ENCODE data around the gene TPGS2. TPM values are rescaled to one million over a fixed set of nuclear protein-coding genes. Genes with fewer than 3 reads are reported as not detected.
A peak's percentile ranks its signal among the peaks of the same experiment; 100 is the strongest.

TPGS2 gene
- total and polyA plus RNA-seq, 2 experiments from 2014 or later: 161 to 185 TPM

GRCh38 chr18:36759167-36759776, 69.5 kb downstream of the TPGS2 start:
- Histone ChIP-seq H3K4me1 (ENCODE audit: low read depth) (peaks cover 7% of the 10 kb centered on the region), H3K36me3 (peaks cover 41% of the 10 kb centered on the region), H3K4me3 (no peak overlapping the region), H3K27ac (peak overlapping the region; percentile 38), H3K9me3 (ENCODE audit: low read depth) (no peaks in the 10 kb centered on the region), H3K27me3 (no peaks in the 10 kb centered on the region)
- TF ChIP-seq CTCF (IDR thresholded peaks at IDR 0.05; ENCODE audit: low read depth, low read length): no peak
- DNase-seq (ENCODE audit: low read depth in 1 of 2, low spot score in 1 of 2): peak in 1 of 2 donors; percentile 10

- Histone ChIP-seq H3K27me3 (no peaks in the 10 kb centered on the region), H3K27ac (peak overlapping the region; percentile 38), H3K4me1 (ENCODE audit: low read depth) (peaks cover 7% of the 10 kb centered on the region), H3K36me3 (peaks cover 35% of the 10 kb centered on the region), H3K4me3 (no peak overlapping the region), H3K9me3 (ENCODE audit: low read depth) (no peaks in the 10 kb centered on the region)
- no peak for DNase-seq (ENCODE audit: low read depth in 1 of 2, low spot score in 1 of 2)
- TF ChIP-seq CTCF (IDR thresholded peaks at IDR 0.05; ENCODE audit: low read depth, low read length): no peak
Measured at GRCh38 chr18:36758623-36759022, 70.2 kb downstream of the TPGS2 start.

GRCh38 chr18:36757991-36758390, 70.8 kb downstream of the TPGS2 start:
- TF ChIP-seq CTCF (IDR thresholded peaks at IDR 0.05; ENCODE audit: low read depth, low read length): no peak
- Histone ChIP-seq H3K4me1 (ENCODE audit: low read depth) (peaks cover 14% of the 10 kb centered on the region), H3K27ac (peak overlapping the region; percentile 38)

GRCh38 chr18:36757081-36757480, 71.7 kb downstream of the TPGS2 start:
- peaks cover 18% of the 10 kb centered on the region for H3K4me1 ChIP-seq (ENCODE audit: low read depth)
- TF ChIP-seq CTCF (IDR thresholded peaks at IDR 0.05; ENCODE audit: low read depth, low read length): peak; percentile 63
- no peaks in the 10 kb centered on the region for H3K9me3 ChIP-seq (ENCODE audit: low read depth)
- no peaks in the 10 kb centered on the region for H3K27me3 ChIP-seq
- no peak overlapping the region for H3K4me3 ChIP-seq
- peaks cover 24% of the 10 kb centered on the region for H3K36me3 ChIP-seq
- H3K27ac ChIP-seq: no peak overlapping the region
- DNase-seq (ENCODE audit: low read depth in 1 of 2, low spot score in 1 of 2): peak; percentile 58 to 77

More at GRCh38 chr18:36757991-36758390, 70.8 kb downstream of the TPGS2 start:
- no peak for DNase-seq (ENCODE audit: low read depth in 1 of 2, low spot score in 1 of 2)
- no peaks in the 10 kb centered on the region for H3K27me3 ChIP-seq
- H3K9me3 ChIP-seq (ENCODE audit: low read depth): no peaks in the 10 kb centered on the region
- no peak overlapping the region for H3K4me3 ChIP-seq
- H3K36me3 ChIP-seq: peaks cover 32% of the 10 kb centered on the region

- no peak for TF ChIP-seq CTCF (IDR thresholded peaks at IDR 0.05; ENCODE audit: low read depth, low read length)
- Histone ChIP-seq H3K4me1 (ENCODE audit: low read depth) (peaks cover 18% of the 10 kb centered on the region), H3K9me3 (ENCODE audit: low read depth) (no peaks in the 10 kb centered on the region), H3K27ac (peak overlapping the region; percentile 34), H3K36me3 (peaks cover 16% of the 10 kb centered on the region), H3K4me3 (no peak overlapping the region), H3K27me3 (no peaks in the 10 kb centered on the region)
- peak in 1 of 2 donors; percentile 33 for DNase-seq (ENCODE audit: low read depth in 1 of 2, low spot score in 1 of 2)
Measured at GRCh38 chr18:36756242-36756641, 72.6 kb downstream of the TPGS2 start.
